Chondrocyte (in vitro differentiated cells): ENCODE results near the gene C3orf52. TPM values are rescaled to one million over a fixed set of nuclear protein-coding genes. Genes with fewer than 3 reads are reported as not detected.

ENCODE experiments used
- DNase-seq: peaks from one replicate; pipeline ENCODE4 v3.0.0; 2021; ENCODE audit warnings: mixed read lengths, low spot score
- H3K27ac Mint-ChIP-seq: one replicate; pipeline ENCODE4 v1.8.0; 2021; ENCODE audit warnings: mild to moderate bottlenecking, moderate library complexity, mixed read lengths; ENCODE audit not compliant: unreplicated experiment
- H3K27me3 Mint-ChIP-seq: 2 replicates; pipeline ENCODE4 v1.8.0; 2021; ENCODE audit warnings: low read depth, mixed read lengths
- H3K36me3 Mint-ChIP-seq: 2 replicates; pipeline ENCODE4 v1.8.0; 2021; ENCODE audit warnings: low read depth, mixed read lengths
- H3K4me1 Mint-ChIP-seq: 2 replicates; pipeline ENCODE4 v1.8.0; 2021; ENCODE audit warnings: low read depth, mild to moderate bottlenecking, mixed read lengths
- H3K4me3 Mint-ChIP-seq: one replicate; pipeline ENCODE4 v1.8.0; 2021; ENCODE audit warnings: mild to moderate bottlenecking, moderate library complexity, mixed read lengths; ENCODE audit not compliant: unreplicated experiment
- H3K9me3 Mint-ChIP-seq: 2 replicates; pipeline ENCODE4 v1.8.0; 2021; ENCODE audit warnings: low read depth, mixed read lengths
- CTCF ChIP-seq: fragments of 200-600 bp; sonication (generic); IDR thresholded peaks from 2 replicates; pipeline ENCODE4 v1.5.0; 2021; ENCODE audit warnings: antibody characterized with exemption, mild to moderate bottlenecking, moderate library complexity
- total RNA-seq: library from RNA; stranded (reverse); gene quantifications from 3 replicates; pipeline ENCODE4 v1.2.1, GENCODE V29; 2021

C3orf52 gene
- total RNA-seq, 1 donor from 2014 or later = 4.3 TPM

DNA sequence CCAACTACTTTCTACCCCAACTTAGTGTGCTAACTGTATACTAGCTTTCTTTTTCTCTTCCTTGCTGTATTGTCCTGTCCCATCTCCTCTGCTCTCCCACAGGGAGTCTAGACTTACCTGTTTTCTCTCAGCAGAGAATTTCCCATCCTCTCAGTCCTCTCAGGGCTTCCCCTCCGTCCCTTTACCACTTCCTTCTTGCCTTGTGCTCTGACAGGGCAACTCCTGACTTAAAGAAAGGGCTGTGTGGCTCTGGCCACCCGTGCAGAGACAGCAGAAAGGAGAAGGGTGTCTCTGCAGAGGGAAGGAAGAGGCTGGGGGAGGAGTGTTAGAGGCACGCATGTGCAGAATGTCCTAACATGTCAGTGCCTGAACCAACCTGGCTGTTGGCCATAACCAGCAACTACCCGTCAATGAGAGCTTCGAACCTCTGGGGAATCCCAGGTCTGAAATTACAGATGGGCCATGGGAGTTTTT, 46.8 kb downstream of the C3orf52 start, which contains the start of gene GCSAM:
TSS of gene GCSAM (minus strand) at position 274 of the 474 bp plus-strand sequence. CDS start at position 146, 128 bp downstream.
- Mint-ChIP-seq H3K4me3 (no peak within 1 kb of the TSS), H3K27ac (no peak within 1 kb of the TSS), H3K27me3 (peaks cover 2% of the 10 kb centered on the region), H3K9me3 (no peaks in the 10 kb centered on the region), H3K4me1 (no peaks in the 10 kb centered on the region), H3K36me3 (no peaks in the 10 kb centered on the region)
- no peak for TF ChIP-seq CTCF
- no peak for DNase-seq

- no peak overlapping the region for H3K4me3 Mint-ChIP-seq
- H3K4me1 Mint-ChIP-seq = no peaks in the 10 kb centered on the region
- no peak for DNase-seq
- H3K9me3 Mint-ChIP-seq = no peaks in the 10 kb centered on the region
- no peak overlapping the region for H3K27ac Mint-ChIP-seq
- no peaks in the 10 kb centered on the region for H3K36me3 Mint-ChIP-seq
- TF ChIP-seq CTCF = no peak
- H3K27me3 Mint-ChIP-seq = peaks cover 3% of the 10 kb centered on the region
These were observed 47.6 kb downstream of the C3orf52 start for GRCh38 chr3:112133626-112134334.

GRCh38 chr3:112134335-112135124, 48.3 kb downstream of the C3orf52 start:
- no peak for TF ChIP-seq CTCF
- Mint-ChIP-seq H3K27me3 (peaks cover 3% of the 10 kb centered on the region), H3K9me3 (no peaks in the 10 kb centered on the region), H3K4me3 (no peak overlapping the region), H3K36me3 (no peaks in the 10 kb centered on the region), H3K27ac (no peak overlapping the region), H3K4me1 (no peaks in the 10 kb centered on the region)
- DNase-seq = no peak

DNA sequence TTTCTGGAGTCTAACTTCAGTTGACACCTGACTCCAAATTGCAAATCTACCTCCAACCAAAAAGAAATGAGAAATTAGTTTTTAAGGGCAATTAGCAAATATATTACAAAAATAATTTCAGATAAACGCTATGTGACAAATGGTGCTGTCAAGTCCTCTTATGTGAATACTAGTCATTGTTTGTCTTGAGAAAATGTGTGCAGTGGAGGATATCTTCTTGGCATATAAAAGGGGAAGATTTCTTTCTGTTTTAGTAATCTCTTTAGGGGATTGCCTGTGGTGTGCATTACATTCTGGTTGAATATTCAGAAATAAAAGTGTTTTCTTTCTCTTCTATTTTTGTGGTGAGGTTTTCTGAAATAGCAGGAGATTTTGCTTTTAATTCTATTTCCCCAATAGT, 49.9 kb downstream of the C3orf52 start:
- Mint-ChIP-seq H3K4me1 (no peaks in the 10 kb centered on the region), H3K36me3 (no peaks in the 10 kb centered on the region), H3K4me3 (no peak overlapping the region), H3K27me3 (peaks cover 5% of the 10 kb centered on the region), H3K27ac (no peak overlapping the region), H3K9me3 (no peaks in the 10 kb centered on the region)
- DNase-seq = no peak
- TF ChIP-seq CTCF = no peak

GRCh38 chr3:112136959-112137693, 50.9 kb downstream of the C3orf52 start:
- Mint-ChIP-seq H3K4me1 (no peaks in the 10 kb centered on the region), H3K27ac (no peak overlapping the region), H3K9me3 (no peaks in the 10 kb centered on the region), H3K27me3 (peaks cover 5% of the 10 kb centered on the region), H3K36me3 (no peaks in the 10 kb centered on the region), H3K4me3 (no peak overlapping the region)
- DNase-seq = no peak
- TF ChIP-seq CTCF = peak; percentile 83
